ENCODE results near the gene COL4A1.

- TF ChIP-seq ZNF18 (CRISPR knock-in tag; IDR thresholded peaks at IDR 0.05; ENCODE audit: insufficient replicate concordance) (no peak), RBM39 (IDR thresholded peaks at IDR 0.05; ENCODE audit: low read depth, low read length, poor library complexity, severe bottlenecking) (no peak), ZBTB21 (CRISPR knock-in tag; IDR thresholded peaks at IDR 0.05) (no peak), ZNF646 (CRISPR knock-in tag; IDR thresholded peaks at IDR 0.05) (no peak), ZSCAN9 (CRISPR knock-in tag; IDR thresholded peaks at IDR 0.05; ENCODE audit: borderline replicate concordance) (no peak), MED13 (CRISPR knock-in tag; IDR thresholded peaks at IDR 0.05) (no peak), CTCF (CRISPR knock-in tag; IDR thresholded peaks at IDR 0.05) (no peak), CREB3 (CRISPR knock-in tag; IDR thresholded peaks at IDR 0.05) (no peak), POLR2AphosphoS5 (IDR thresholded peaks at IDR 0.05; ENCODE audit: low read depth, low read length) (no peak)
Measured at GRCh38 chr13:110215606-110216005, 91.4 kb downstream of the COL4A1 start.
